A549 treated with CORT108297 at 1 μM for 4 hours (cell line): Measurements from ENCODE around the gene HFM1. TPM values are rescaled to one million over a fixed set of nuclear protein-coding genes. Genes with fewer than 3 reads are reported as not detected.

Experiments used
- total RNA-seq: library from RNA; stranded (reverse); fragments of 200-300 nt; extraction: Qiagen RNA extraction; gene quantifications from 5 replicates; pipeline ENCODE4 v1.2.3, GENCODE V29; 2022

HFM1 gene, protein sequence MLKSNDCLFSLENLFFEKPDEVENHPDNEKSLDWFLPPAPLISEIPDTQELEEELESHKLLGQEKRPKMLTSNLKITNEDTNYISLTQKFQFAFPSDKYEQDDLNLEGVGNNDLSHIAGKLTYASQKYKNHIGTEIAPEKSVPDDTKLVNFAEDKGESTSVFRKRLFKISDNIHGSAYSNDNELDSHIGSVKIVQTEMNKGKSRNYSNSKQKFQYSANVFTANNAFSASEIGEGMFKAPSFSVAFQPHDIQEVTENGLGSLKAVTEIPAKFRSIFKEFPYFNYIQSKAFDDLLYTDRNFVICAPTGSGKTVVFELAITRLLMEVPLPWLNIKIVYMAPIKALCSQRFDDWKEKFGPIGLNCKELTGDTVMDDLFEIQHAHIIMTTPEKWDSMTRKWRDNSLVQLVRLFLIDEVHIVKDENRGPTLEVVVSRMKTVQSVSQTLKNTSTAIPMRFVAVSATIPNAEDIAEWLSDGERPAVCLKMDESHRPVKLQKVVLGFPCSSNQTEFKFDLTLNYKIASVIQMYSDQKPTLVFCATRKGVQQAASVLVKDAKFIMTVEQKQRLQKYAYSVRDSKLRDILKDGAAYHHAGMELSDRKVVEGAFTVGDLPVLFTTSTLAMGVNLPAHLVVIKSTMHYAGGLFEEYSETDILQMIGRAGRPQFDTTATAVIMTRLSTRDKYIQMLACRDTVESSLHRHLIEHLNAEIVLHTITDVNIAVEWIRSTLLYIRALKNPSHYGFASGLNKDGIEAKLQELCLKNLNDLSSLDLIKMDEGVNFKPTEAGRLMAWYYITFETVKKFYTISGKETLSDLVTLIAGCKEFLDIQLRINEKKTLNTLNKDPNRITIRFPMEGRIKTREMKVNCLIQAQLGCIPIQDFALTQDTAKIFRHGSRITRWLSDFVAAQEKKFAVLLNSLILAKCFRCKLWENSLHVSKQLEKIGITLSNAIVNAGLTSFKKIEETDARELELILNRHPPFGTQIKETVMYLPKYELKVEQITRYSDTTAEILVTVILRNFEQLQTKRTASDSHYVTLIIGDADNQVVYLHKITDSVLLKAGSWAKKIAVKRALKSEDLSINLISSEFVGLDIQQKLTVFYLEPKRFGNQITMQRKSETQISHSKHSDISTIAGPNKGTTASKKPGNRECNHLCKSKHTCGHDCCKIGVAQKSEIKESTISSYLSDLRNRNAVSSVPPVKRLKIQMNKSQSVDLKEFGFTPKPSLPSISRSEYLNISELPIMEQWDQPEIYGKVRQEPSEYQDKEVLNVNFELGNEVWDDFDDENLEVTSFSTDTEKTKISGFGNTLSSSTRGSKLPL (N-terminal part only)
- total RNA-seq: 0.02 to 0.09 TPM (median 0.05 TPM) in 3 of 5 replicates, not detected in the others

DNA sequence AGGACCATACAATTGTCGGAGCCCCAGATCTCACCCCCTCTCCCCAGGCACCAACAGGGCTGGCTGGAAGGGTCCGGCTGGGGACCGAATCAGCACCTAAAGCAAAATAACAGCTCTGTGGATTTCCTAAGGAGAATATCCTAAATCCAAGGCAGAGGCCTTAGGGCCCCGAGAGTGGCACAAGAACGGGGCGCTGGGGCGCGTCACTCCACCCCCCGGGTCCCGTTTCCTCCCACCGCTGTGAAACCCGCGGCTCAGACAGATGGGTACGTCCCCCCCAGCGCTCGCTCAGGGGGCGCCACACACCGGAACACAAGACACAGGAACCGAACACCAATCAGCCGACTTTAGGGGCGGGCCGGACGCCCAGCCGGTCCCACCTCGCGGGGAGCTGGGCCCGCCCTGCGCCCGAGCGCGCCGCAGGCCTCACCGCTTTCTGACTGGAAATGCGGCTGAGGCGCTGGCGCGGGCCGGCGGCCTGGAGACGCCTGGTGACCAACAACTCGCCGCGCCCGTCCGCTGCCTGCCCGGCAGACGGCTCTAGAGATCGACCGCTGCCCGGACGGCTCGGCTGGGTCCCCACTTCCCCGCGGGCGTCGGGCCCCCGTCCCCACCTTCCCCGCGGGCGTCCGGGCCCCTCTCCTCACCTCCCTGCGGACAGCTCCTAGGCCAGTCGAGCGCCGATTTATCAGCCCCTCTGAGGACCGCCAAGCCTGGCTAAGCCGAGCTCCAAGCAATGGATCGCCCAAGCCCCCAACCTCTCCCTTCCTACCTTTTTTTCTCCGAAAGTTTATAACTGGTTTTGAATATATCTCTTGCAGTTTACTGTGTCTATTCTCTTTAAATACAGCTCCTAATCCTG, at the start of gene HFM1:
Gene HFM1, minus strand, starts transcription at position 687 of the 862 bp plus-strand sequence. CDS start 3,755 bp downstream, outside the sequence.

Other genes starting within 250 kb of the HFM1 start
- 5.0 to 6.9 TPM (median 5.6 TPM) in 5 replicates for gene CDC7, start 96.0 kb upstream of the HFM1 start, total RNA-seq